H1 (cell line): ENCODE measurements around the gene MSI2. TPM values are rescaled to one million over a fixed set of nuclear protein-coding genes. Genes with fewer than 3 reads are reported as not detected.

Source experiments
- CBX8 ChIP-seq: fragments of 300-800, 300-1000 bp; sonication (generic); IDR thresholded peaks from 2 replicates; pipeline ENCODE4 v1.7.1; 2016; ENCODE audit warnings: low read depth, low read length, borderline replicate concordance
- GABPA ChIP-seq: IDR thresholded peaks from 2 replicates; pipeline ENCODE4 v1.6.1; 2011; ENCODE audit warnings: mild to moderate bottlenecking, low read length, moderate library complexity, borderline replicate concordance; ENCODE audit not compliant: insufficient read depth
- MAX ChIP-seq: IDR thresholded peaks from 2 replicates; pipeline ENCODE4 v1.6.1; 2012; ENCODE audit warnings: inconsistent platforms
- RFX5 ChIP-seq: IDR thresholded peaks from 2 replicates; pipeline ENCODE4 v1.6.1; 2011; ENCODE audit warnings: low read depth, low read length, improper control_type of control experiment, borderline replicate concordance
- RNF2 ChIP-seq: fragments of 200-900, 300-1000 bp; sonication (generic); IDR thresholded peaks from 2 replicates; pipeline ENCODE4 v1.7.1; 2016; ENCODE audit warnings: borderline replicate concordance, low read depth, mild to moderate bottlenecking, antibody characterized with exemption, low read length; ENCODE audit not compliant: poor library complexity, severe bottlenecking; ENCODE audit errors: missing control alignments
- polyA plus RNA-seq, 7 experiments: library from polyadenylated mRNA; depleted of rRNA in 3 of 7; stranded (reverse) in 5 of 7; unstranded in 2 of 7; fragments of >200 nt in 5 of 7; fragments of 200-250 nt in 2 of 7; gene quantifications; 1 replicate in 5 of 7; 2 replicates in 1 of 7; 4 replicates in 1 of 7; pipeline versions ENCODE4 v1.2.1 to v1.2.3, GENCODE V29; 2011 to 2013; ENCODE audit warnings: missing spikeins in 2 of 7, mixed read lengths in 2 of 7
- total RNA-seq: library from RNA; stranded (reverse); fragmentation: NEBNext Ultra II Directional; extraction: Animal tissue kit (Norgen Biotek cat#: 25700); gene quantifications from 2 replicates; pipeline ENCODE4 v1.2.1, GENCODE V29; 2021

The MSI2 gene
- total and polyA plus RNA-seq, 2 of the 8 experiments (the other 6 are each of a cell fraction or from before 2014, with no cell fraction given): 36.7 to 80.6 TPM

- no peak for TF ChIP-seq MAX
- TF ChIP-seq CBX8: no peak
- no peak for TF ChIP-seq GABPA
- no peak for TF ChIP-seq RNF2
- no peak for TF ChIP-seq RFX5
Measured at GRCh38 chr17:57242148-57242547, 14.2 kb upstream of the MSI2 start (continued).
